Measurements from ENCODE around the gene SCYGR6. TPM values are rescaled to one million over a fixed set of nuclear protein-coding genes. Genes with fewer than 3 reads are reported as not detected.
A peak's percentile ranks its signal among the peaks of the same experiment; 100 is the strongest.

Gene SCYGR6
- total RNA-seq, 1 donor from 2014 or later, result not detected

DNA sequence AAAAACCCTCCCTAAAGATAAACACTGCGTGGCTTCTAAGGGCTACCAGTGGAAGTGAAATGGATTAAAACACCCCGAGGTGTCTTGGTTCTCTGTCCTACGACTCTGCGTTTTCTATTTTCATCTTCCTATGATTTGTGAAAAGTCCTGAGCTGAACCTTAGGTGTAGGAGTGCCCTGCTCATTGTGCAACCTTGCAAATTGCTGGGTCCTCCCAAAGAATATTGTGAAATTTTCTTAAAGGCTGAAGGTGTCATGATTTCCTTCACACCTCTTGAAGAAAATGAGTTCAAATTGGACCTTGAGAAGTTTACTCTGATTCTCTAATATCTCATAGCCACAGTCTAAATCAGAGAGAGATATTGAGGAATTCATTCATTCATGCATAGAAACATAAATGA lies 4.9 kb downstream of the SCYGR6 start:
- H3K4me3 ChIP-seq (ENCODE audit: low read depth, low read length), result no peak overlapping the region
- TF ChIP-seq, protein P1, sequence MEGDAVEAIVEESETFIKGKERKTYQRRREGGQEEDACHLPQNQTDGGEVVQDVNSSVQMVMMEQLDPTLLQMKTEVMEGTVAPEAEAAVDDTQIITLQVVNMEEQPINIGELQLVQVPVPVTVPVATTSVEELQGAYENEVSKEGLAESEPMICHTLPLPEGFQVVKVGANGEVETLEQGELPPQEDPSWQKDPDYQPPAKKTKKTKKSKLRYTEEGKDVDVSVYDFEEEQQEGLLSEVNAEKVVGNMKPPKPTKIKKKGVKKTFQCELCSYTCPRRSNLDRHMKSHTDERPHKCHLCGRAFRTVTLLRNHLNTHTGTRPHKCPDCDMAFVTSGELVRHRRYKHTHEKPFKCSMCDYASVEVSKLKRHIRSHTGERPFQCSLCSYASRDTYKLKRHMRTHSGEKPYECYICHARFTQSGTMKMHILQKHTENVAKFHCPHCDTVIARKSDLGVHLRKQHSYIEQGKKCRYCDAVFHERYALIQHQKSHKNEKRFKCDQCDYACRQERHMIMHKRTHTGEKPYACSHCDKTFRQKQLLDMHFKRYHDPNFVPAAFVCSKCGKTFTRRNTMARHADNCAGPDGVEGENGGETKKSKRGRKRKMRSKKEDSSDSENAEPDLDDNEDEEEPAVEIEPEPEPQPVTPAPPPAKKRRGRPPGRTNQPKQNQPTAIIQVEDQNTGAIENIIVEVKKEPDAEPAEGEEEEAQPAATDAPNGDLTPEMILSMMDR (IDR thresholded peaks at IDR 0.05; ENCODE audit: insufficient read depth, low read length, poor library complexity, severe bottlenecking), result no peak
- no peaks in the 10 kb centered on the region for H3K27me3 ChIP-seq (ENCODE audit: control insufficient read depth, insufficient read depth, low read length)
- no peaks in the 10 kb centered on the region for H3K36me3 ChIP-seq (ENCODE audit: control insufficient read depth, insufficient read depth, low read length)
- DNase-seq (ENCODE audit: low read depth), result no peak

DNA sequence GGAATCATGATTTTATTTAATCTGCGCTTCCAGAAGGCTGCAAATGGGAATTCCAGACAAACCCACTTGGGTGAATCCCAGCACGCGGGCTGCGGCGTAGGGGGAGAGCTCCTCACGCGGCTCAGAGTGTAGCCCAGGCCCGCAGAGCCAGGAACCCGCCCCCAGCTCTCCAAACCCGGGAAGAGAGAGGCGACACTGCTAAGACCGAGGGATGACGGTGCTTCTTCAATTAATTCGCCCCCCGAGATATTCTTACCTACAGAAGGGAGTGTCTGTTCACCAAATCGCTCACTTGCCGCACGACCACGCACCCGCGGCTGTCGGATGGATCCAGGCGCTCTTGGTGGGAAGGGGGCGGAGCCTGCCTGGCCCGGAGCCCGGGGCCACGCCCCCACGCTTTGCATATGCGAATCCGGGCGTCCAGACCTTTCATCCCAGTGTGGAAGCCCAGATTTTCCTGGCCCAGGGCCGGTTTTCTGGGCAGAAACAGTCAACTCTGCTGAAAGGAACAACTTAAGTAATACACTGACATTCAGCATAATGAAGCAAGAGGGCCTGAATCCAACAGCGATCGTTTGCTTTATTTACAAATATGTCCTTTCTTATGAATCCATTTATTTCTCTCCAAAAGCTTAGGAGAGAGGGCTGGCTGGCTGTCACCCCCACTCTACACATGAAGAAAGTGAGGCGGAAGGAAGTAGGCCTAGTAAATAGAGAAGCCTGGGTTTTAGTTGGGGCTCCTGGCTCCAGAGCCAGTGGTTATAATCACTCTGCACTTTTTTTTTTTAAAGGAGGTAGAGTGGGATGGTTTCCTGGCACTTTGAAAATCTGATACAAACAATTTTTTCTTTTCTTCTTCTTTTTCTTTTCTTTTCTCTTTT lies 6.6 kb downstream of the SCYGR6 start, which contains the start of gene SLC19A3:
Gene SLC19A3 (minus strand): TSS at position 342 of the 881 bp plus-strand sequence. CDS start 15,710 bp downstream, outside the sequence.
- DNase-seq (ENCODE audit: low read depth), result peak; percentile 34
- TF ChIP-seq, protein P1 (IDR thresholded peaks at IDR 0.05; ENCODE audit: insufficient read depth, low read length, poor library complexity, severe bottlenecking), result no peak
- no peaks in the 10 kb centered on the region for H3K27me3 ChIP-seq (ENCODE audit: control insufficient read depth, insufficient read depth, low read length)
- peak within 1 kb of the TSS; percentile 38 for H3K4me3 ChIP-seq (ENCODE audit: low read depth, low read length)
- H3K36me3 ChIP-seq (ENCODE audit: control insufficient read depth, insufficient read depth, low read length), result no peaks in the 10 kb centered on the region

DNA sequence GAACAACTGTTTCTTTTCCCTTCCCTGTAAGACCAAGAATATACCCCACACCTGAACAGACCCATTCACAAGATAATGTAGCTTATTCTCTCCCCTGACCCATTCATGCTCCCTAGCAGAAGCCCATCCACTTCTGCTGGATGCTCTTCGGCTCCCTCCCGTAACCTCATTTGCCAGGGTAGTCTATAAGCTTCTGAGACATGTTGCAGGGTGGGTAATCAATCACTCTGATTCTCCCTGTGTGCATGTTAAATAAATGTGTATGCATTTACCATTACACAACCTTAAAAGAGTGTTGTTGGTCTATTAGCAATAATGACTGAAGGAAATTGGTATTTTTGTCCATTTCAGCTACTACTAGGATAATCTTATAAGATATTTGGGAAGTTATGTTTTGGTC lies 8.1 kb downstream of the SCYGR6 start:
- no peaks in the 10 kb centered on the region for H3K36me3 ChIP-seq (ENCODE audit: control insufficient read depth, insufficient read depth, low read length)
- DNase-seq (ENCODE audit: low read depth), result no peak
- no peaks in the 10 kb centered on the region for H3K27me3 ChIP-seq (ENCODE audit: control insufficient read depth, insufficient read depth, low read length)
- TF ChIP-seq, protein P1 (IDR thresholded peaks at IDR 0.05; ENCODE audit: insufficient read depth, low read length, poor library complexity, severe bottlenecking), result no peak
- H3K4me3 ChIP-seq (ENCODE audit: low read depth, low read length), result no peak overlapping the region

DNA sequence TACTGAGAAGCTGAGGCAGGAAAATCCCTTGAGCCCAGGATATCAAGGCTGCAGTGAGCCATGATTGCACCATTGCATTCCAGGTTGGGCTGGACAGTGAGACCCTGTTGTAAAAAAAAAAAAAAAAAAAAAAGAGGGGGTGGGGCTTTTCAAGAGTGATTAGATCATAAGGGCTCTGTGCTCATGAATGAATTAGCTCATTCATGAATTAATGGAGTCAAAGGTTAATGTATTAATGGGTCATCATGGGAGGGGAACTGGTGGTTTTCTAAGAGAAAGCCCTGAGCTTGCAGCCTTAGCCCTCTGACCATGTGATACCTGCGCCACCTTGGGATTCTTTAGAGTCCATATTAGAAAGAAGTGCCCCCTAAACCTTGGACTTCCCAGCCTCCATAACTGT lies 11.3 kb downstream of the SCYGR6 start:
- Histone ChIP-seq H3K4me3 (ENCODE audit: low read depth, low read length) (no peak overlapping the region), H3K27me3 (ENCODE audit: control insufficient read depth, insufficient read depth, low read length) (no peaks in the 10 kb centered on the region), H3K36me3 (ENCODE audit: control insufficient read depth, insufficient read depth, low read length) (no peaks in the 10 kb centered on the region)
- no peak for DNase-seq (ENCODE audit: low read depth)
- TF ChIP-seq, protein P1 (IDR thresholded peaks at IDR 0.05; ENCODE audit: insufficient read depth, low read length, poor library complexity, severe bottlenecking), result no peak

DNA sequence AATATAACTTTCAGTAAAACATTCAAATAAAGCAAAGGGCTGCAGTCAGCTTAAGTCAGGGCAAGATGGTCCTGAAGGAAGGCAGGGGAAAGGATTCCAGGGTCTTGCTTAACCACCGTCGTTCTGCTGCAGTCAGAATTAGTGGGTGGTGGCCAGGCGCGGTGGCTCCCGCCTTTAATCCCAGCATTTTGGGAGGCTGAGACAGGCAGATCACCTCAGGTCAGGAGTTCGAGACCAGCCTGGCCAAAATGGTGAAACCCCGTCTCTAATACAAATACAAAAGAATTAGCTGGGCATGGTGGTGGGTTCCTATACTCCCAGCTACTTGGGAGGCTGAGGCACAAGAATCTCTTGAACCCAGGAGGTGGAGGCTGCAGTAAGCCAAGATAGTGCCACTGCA lies 13.6 kb downstream of the SCYGR6 start:
- H3K36me3 ChIP-seq (ENCODE audit: control insufficient read depth, insufficient read depth, low read length), result no peaks in the 10 kb centered on the region
- TF ChIP-seq, protein P1 (IDR thresholded peaks at IDR 0.05; ENCODE audit: insufficient read depth, low read length, poor library complexity, severe bottlenecking), result no peak
- no peak overlapping the region for H3K4me3 ChIP-seq (ENCODE audit: low read depth, low read length)
- DNase-seq (ENCODE audit: low read depth), result no peak
- no peaks in the 10 kb centered on the region for H3K27me3 ChIP-seq (ENCODE audit: control insufficient read depth, insufficient read depth, low read length)
